Lung (tissue), 12 donors: ENCODE measurements around the gene SCEL. TPM values are rescaled to one million over a fixed set of nuclear protein-coding genes. Genes with fewer than 3 reads are reported as not detected.

Experiments used
- ATAC-seq: fragments of 200-7000 bp; cut with Tn5 transposase; one replicate; pipeline ENCODE4 v1.9.1; 2020; ENCODE audit warnings: moderate number of reproducible peaks; ENCODE audit not compliant: insufficient read depth, low FRiP score
- DNase-seq, 3 donors: peaks; one replicate each; pipeline ENCODE4 v3.0.0-alpha.2; 2013 to 2017
- H3K27ac ChIP-seq, 2 donors: one replicate each; pipeline ENCODE4 v1.5.1; 2013; ENCODE audit warnings: mild to moderate bottlenecking in 2 of 2, moderate library complexity in 2 of 2, control low read depth in 1 of 2, inconsistent platforms in 1 of 2, low read depth in 1 of 2, low read length in 1 of 2
- H3K27me3 ChIP-seq, 3 donors: one replicate each; pipeline ENCODE4 v1.5.1; 2013; ENCODE audit warnings: low read length in 2 of 3; ENCODE audit not compliant: control insufficient read depth in 3 of 3, insufficient read depth in 3 of 3
- H3K36me3 ChIP-seq, 4 donors: one replicate each; pipeline ENCODE4 v1.5.1; 2013; ENCODE audit warnings: low read length in 4 of 4, mild to moderate bottlenecking in 1 of 4, moderate library complexity in 1 of 4; ENCODE audit not compliant: control insufficient read depth in 4 of 4, insufficient read depth in 4 of 4
- H3K4me1 ChIP-seq, 5 donors: one replicate each; pipeline ENCODE4 v1.5.1; 2013; ENCODE audit warnings: low read length in 5 of 5, mild to moderate bottlenecking in 2 of 5, moderate library complexity in 1 of 5; ENCODE audit not compliant: control insufficient read depth in 5 of 5, insufficient read depth in 5 of 5
- H3K4me3 ChIP-seq: one replicate; pipeline ENCODE4 v1.5.1; 2013; ENCODE audit warnings: mild to moderate bottlenecking, control low read depth, moderate library complexity
- H3K9ac ChIP-seq, 2 donors: one replicate each; pipeline ENCODE4 v1.5.1; 2013; ENCODE audit warnings: low read length in 2 of 2, control low read depth in 1 of 2; ENCODE audit not compliant: insufficient read depth in 1 of 2
- H3K9me3 ChIP-seq, 4 donors: one replicate each; pipeline ENCODE4 v1.5.1; 2013; ENCODE audit warnings: low read length in 3 of 4, mild to moderate bottlenecking in 1 of 4, moderate library complexity in 1 of 4; ENCODE audit not compliant: control insufficient read depth in 4 of 4, insufficient read depth in 3 of 4
- CTCF ChIP-seq: IDR thresholded peaks from 2 replicates; pipeline ENCODE4 v1.5.1; 2012; ENCODE audit warnings: mild to moderate bottlenecking; ENCODE audit errors: control extremely low read depth, extremely low read depth
- WGBS, 2 donors: extraction: QIAGEN DNeasy Blood & Tissue Kit; methylation state at CpG; one replicate each; pipeline ENCODE4 v1.1.7; 2013; 5-methylcytosine and 5-hydroxymethylcytosine counted together
- polyA plus RNA-seq, 2 donors: library from polyadenylated mRNA; stranded (reverse); fragments of 200-250 nt; gene quantifications; one replicate each; pipeline ENCODE4 v1.2.1, GENCODE V29; 2013
- total RNA-seq, 2 donors: library from RNA; depleted of rRNA in 1 of 2; stranded (reverse); fragments of >200 nt in 1 of 2; gene quantifications; one replicate each; pipeline ENCODE4 v1.2.1, GENCODE V29; 2014 to 2021
- donor health status: control.
- donor health status: control.
- donor health status: Bipolar disorder and iron deficiency.
- donor health status: healthy.
- donor health status: DM: yes; HTN: yes; CAD: no.

Gene SCEL
- total and polyA plus RNA-seq, 4 donors, result 6.0 to 62.1 (median 24.7) TPM

- no peaks in the 10 kb centered on the region for H3K27me3 ChIP-seq
Observed at GRCh38 chr13:77503398-77503797, 32.1 kb upstream of the SCEL start.

GRCh38 chr13:77506874-77507273 lies 28.6 kb upstream of the SCEL start:
- Histone ChIP-seq H3K27me3 (no peaks in the 10 kb centered on the region), H3K9me3 (no peaks in the 10 kb centered on the region), H3K27ac (no peak overlapping the region), H3K9ac (no peak overlapping the region), H3K4me3 (no peak overlapping the region), H3K4me1 (peaks cover 0 to 8% (median 0%) of the 10 kb centered on the region in 5 donors), H3K36me3 (no peaks in the 10 kb centered on the region)
- ATAC-seq (no peak), DNase-seq (peak in 2 of 3 donors; percentile 48 to 51)
- no peak for TF ChIP-seq CTCF
- 98% methylated on average over 3 of the region's 3 CpGs for WGBS, 2 donors

More at GRCh38 chr13:77503398-77503797, 32.1 kb upstream of the SCEL start:
- WGBS, 2 donors, result 82 to 86% methylated on average over 5 of the region's 5 CpGs
- Histone ChIP-seq H3K9me3 (no peaks in the 10 kb centered on the region), H3K4me1 (no peaks in the 10 kb centered on the region), H3K27ac (no peak overlapping the region), H3K9ac (no peak overlapping the region), H3K4me3 (no peak overlapping the region), H3K36me3 (no peaks in the 10 kb centered on the region)
- TF ChIP-seq CTCF, result no peak
- ATAC-seq (no peak), DNase-seq (no peak)

- Histone ChIP-seq H3K9me3 (no peaks in the 10 kb centered on the region), H3K4me3 (no peak overlapping the region), H3K4me1 (peaks cover 0 to 8% (median 0%) of the 10 kb centered on the region in 5 donors), H3K36me3 (no peaks in the 10 kb centered on the region), H3K9ac (no peak overlapping the region), H3K27me3 (no peaks in the 10 kb centered on the region), H3K27ac (no peak overlapping the region)
- WGBS, 2 donors, result 42 to 65% methylated on average over 5 of the region's 5 CpGs
- peak; percentile 58 for ATAC-seq
- no peak for TF ChIP-seq CTCF
- DNase-seq, result peak in 1 of 3 donors; percentile 7
Observed at GRCh38 chr13:77507931-77508776, 27.4 kb upstream of the SCEL start.
